Hepatocyte (in vitro differentiated cells): ENCODE measurements around the gene SGPP1. TPM values are rescaled to one million over a fixed set of nuclear protein-coding genes. Genes with fewer than 3 reads are reported as not detected.
"Not testable (repeated sequence)": the region's sequence is repeated elsewhere in the genome, so short reads cannot be mapped to it uniquely, and the experiment has no call there.

Source experiments
- DNase-seq: peaks from one replicate; pipeline ENCODE4 v3.0.0-alpha.2; 2016; ENCODE audit warnings: low spot score
- H2AFZ ChIP-seq: fragments of 200-600 bp; sonication (generic); 2 replicates; pipeline ENCODE4 v1.6.0; 2016; ENCODE audit warnings: antibody characterized with exemption, mild to moderate bottlenecking
- H3K27ac ChIP-seq: fragments of 200-600 bp; sonication (generic); 2 replicates; pipeline ENCODE4 v1.5.1; 2016; ENCODE audit warnings: mild to moderate bottlenecking
- H3K27me3 ChIP-seq: fragments of 200-600 bp; sonication (generic); 2 replicates; pipeline ENCODE4 v1.6.1; 2016
- H3K36me3 ChIP-seq: fragments of 200-600 bp; sonication (generic); replicated peaks from 2 replicates; pipeline ENCODE4 v1.5.1; 2016; ENCODE audit warnings: low read depth; ENCODE audit not compliant: insufficient read depth
- H3K4me1 ChIP-seq: fragments of 200-600 bp; sonication (generic); 2 replicates; pipeline ENCODE4 v1.5.1; 2016; ENCODE audit warnings: mild to moderate bottlenecking, moderate library complexity; ENCODE audit not compliant: insufficient read depth
- H3K4me2 ChIP-seq: fragments of 200-600 bp; sonication (generic); 2 replicates; pipeline ENCODE4 v1.6.0; 2016
- H3K4me3 ChIP-seq: fragments of 200-600 bp; sonication (generic); 2 replicates; pipeline ENCODE4 v1.5.1; 2016; ENCODE audit warnings: mild to moderate bottlenecking
- H3K79me2 ChIP-seq: fragments of 200-600 bp; sonication (generic); 2 replicates; pipeline ENCODE4 v1.6.0; 2017; ENCODE audit warnings: mild to moderate bottlenecking
- H3K9me2 ChIP-seq: fragments of 200-600 bp; sonication (generic); replicated peaks from 2 replicates; pipeline ENCODE4 v1.6.0; 2017; ENCODE audit warnings: mild to moderate bottlenecking; ENCODE audit not compliant: insufficient read depth
- H3K9me3 ChIP-seq: fragments of 200-600 bp; sonication (generic); 2 replicates; pipeline ENCODE4 v1.5.1; 2016; ENCODE audit warnings: low read depth, mild to moderate bottlenecking
- H4K20me1 ChIP-seq: fragments of 200-600 bp; sonication (generic); 2 replicates; pipeline ENCODE4 v1.6.0; 2016; ENCODE audit warnings: mild to moderate bottlenecking; ENCODE audit not compliant: insufficient read depth, poor library complexity, severe bottlenecking
- CTCF ChIP-seq: fragments of 200-600 bp; sonication (generic); IDR thresholded peaks from 2 replicates; pipeline ENCODE4 v1.5.1; 2016; ENCODE audit warnings: antibody characterized with exemption, mild to moderate bottlenecking; ENCODE audit not compliant: poor library complexity
- EZH2 ChIP-seq: fragments of 200-600 bp; sonication (generic); IDR thresholded peaks from 2 replicates; pipeline ENCODE4 v1.6.1; 2016; ENCODE audit warnings: antibody characterized with exemption, mild to moderate bottlenecking, borderline replicate concordance
- EZH2phosphoT487 ChIP-seq: fragments of 200-600 bp; sonication (generic); IDR thresholded peaks from one replicate; pipeline ENCODE4 v1.6.1; 2018; ENCODE audit warnings: antibody characterized with exemption, mild to moderate bottlenecking, low read depth, moderate library complexity; ENCODE audit not compliant: unreplicated experiment, severe bottlenecking
- WGBS: methylation state at CpG from one replicate; pipeline ENCODE4 v1.1.6; 2016; ENCODE audit warnings: low lambda C conversion rate; ENCODE audit errors: missing lambda C conversion rate; 5-methylcytosine and 5-hydroxymethylcytosine counted together
- polyA plus RNA-seq: library from polyadenylated mRNA; unstranded; fragments of >200 nt; fragmentation: Nextera tagmentation; extraction: Ambion mirVana; gene quantifications from 2 replicates; pipeline ENCODE4 v1.2.1, GENCODE V29; 2016
- small RNA-seq: library from RNA; depleted of rRNA; stranded (forward); fragments of <200 nt; gene quantifications from one replicate; pipeline ENCODE3, GENCODE V24; 2014
- total RNA-seq: library from RNA; depleted of rRNA; stranded (reverse); fragments of >200 nt; gene quantifications from 2 replicates; pipeline ENCODE4 v1.2.3, GENCODE V29; 2014

SGPP1 gene
- total and polyA plus RNA-seq, 2 experiments from 2014 or later = 17.8 to 23.9 TPM

- WGBS = under 1% methylated on average over 60 of the region's 60 CpGs
- Histone ChIP-seq H3K27me3 (no peaks in the 10 kb centered on the region), H3K4me3 (peak within 1 kb of the TSS; percentile 54), H2AFZ (peak within 1 kb of the TSS; percentile 65), H4K20me1 (no peaks in the 10 kb centered on the region), H3K4me1 (no peaks in the 10 kb centered on the region), H3K9me3 (no peaks in the 10 kb centered on the region), H3K27ac (peak within 1 kb of the TSS; percentile 90), H3K4me2 (peak within 1 kb of the TSS; percentile 76), H3K36me3 (no peaks in the 10 kb centered on the region), H3K9me2 (no peaks in the 10 kb centered on the region), H3K79me2 (peaks cover 46% of the 10 kb centered on the region)
- TF ChIP-seq CTCF = peak; percentile 65
- TF ChIP-seq EZH2 = no peak
- DNase-seq = peak; percentile 99
Observed at GRCh38 chr14:63641473-63642228, 86.2 kb downstream of the SGPP1 start, which contains the start of gene WDR89. Gene WDR89, minus strand, starts transcription at chr14:63641871. Its CDS starts 41,929 bp downstream, at chr14:63599942.

- TF ChIP-seq CTCF (no peak), EZH2phosphoT487 (no peak), EZH2 (no peak)
- H3K9me2 ChIP-seq = no peaks in the 10 kb centered on the region
- H3K4me1 ChIP-seq = no peaks in the 10 kb centered on the region
- H3K27ac ChIP-seq = no peak overlapping the region
- H3K9me3 ChIP-seq = no peaks in the 10 kb centered on the region
- H3K27me3 ChIP-seq = no peaks in the 10 kb centered on the region
- no peak overlapping the region for H2AFZ ChIP-seq
- H3K36me3 ChIP-seq = no peaks in the 10 kb centered on the region
- no peak overlapping the region for H3K4me3 ChIP-seq
- WGBS = 95% methylated on average over 1 of the region's 1 CpG
- H3K4me2 ChIP-seq = no peak overlapping the region
- H4K20me1 ChIP-seq = no peaks in the 10 kb centered on the region
- peaks cover 73% of the 10 kb centered on the region for H3K79me2 ChIP-seq
- no peak for DNase-seq
Observed at GRCh38 chr14:63638493-63638892, 89.4 kb downstream of the SGPP1 start.

- not testable (repeated sequence) for H3K4me3 ChIP-seq, H3K27ac ChIP-seq, H3K9me2 ChIP-seq, H3K4me1 ChIP-seq, DNase-seq, H4K20me1 ChIP-seq, H3K36me3 ChIP-seq, H2AFZ ChIP-seq, H3K27me3 ChIP-seq, H3K4me2 ChIP-seq, H3K9me3 ChIP-seq
- 95% methylated on average over 4 of the region's 4 CpGs for WGBS
- peaks cover 90% of the 10 kb centered on the region for H3K79me2 ChIP-seq
Observed at GRCh38 chr14:63636094-63636635, 91.7 kb downstream of the SGPP1 start.

Small RNA genes within 50 kb of the gene (small RNA-seq; reads per million reads assigned to genes)
- gene AL161670.1 (not detected), gene RF00012 (not detected), gene RNU7-116P (not detected)

Other genes with a start within 250 kb of the SGPP1 start
- gene PPP2R5E, start 184.7 kb downstream of the SGPP1 start, total RNA-seq = 26.3 and 31.4 TPM in 2 replicates
- 25.6 and 30.9 TPM in 2 replicates for gene PPP2R5E, start 184.7 kb downstream of the SGPP1 start, polyA plus RNA-seq
- gene WDR89, start 86.2 kb downstream of the SGPP1 start, total RNA-seq = 12.3 and 14.6 TPM in 2 replicates
- 3.9 and 5.6 TPM in 2 replicates for gene WDR89, start 86.2 kb downstream of the SGPP1 start, polyA plus RNA-seq
- 58.6 and 59.8 TPM in 2 replicates for gene SYNE2, start 124.9 kb upstream of the SGPP1 start, total RNA-seq
- 21.0 and 24.5 TPM in 2 replicates for gene SYNE2, start 124.9 kb upstream of the SGPP1 start, polyA plus RNA-seq